ENCODE data around the gene ZNF613. TPM values are rescaled to one million over a fixed set of nuclear protein-coding genes. Genes with fewer than 3 reads are reported as not detected.
"Not testable (repeated sequence)": the region's sequence is repeated elsewhere in the genome, so short reads cannot be mapped to it uniquely, and the experiment has no call there.

The ZNF613 gene
- total RNA-seq, 1 experiment from 2014 or later, result 5.3 TPM

DNA sequence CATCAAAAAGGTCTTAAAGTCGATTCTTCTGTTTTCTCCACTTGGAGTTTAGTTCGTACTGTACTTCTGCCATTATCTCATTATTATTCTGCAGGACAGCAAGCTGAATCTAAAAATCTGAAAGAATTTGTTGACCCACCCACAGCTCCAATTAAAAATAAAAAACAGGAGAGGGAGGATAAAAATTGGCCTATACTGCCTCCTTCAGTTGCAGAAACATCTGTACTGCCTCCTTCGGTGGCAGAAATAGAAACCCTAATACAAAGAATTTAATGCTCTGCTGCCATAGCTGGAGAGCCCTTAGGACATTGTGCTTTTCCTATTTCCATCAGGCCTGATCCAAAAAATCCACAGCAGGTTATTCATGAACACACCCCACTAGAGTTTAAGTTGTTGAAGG, 49.6 kb downstream of the ZNF613 start:
- Histone ChIP-seq H3K4me3 (ENCODE audit: low read depth, low read length, poor library complexity, severe bottlenecking) (no peak overlapping the region), H3K4me1 (ENCODE audit: insufficient read depth, low read length, poor library complexity, severe bottlenecking) (no peaks in the 10 kb centered on the region), H3K27me3 (replicated peaks; ENCODE audit: insufficient read depth, low read depth, low read length, poor library complexity) (no peaks in the 10 kb centered on the region), H3K27ac (ENCODE audit: low read depth, low read length, poor library complexity, severe bottlenecking) (no peak overlapping the region), H3K9me3 (ENCODE audit: low read depth, low read length, poor library complexity, severe bottlenecking) (peaks cover 62% of the 10 kb centered on the region), H3K36me3 (ENCODE audit: insufficient read depth, low read length, poor library complexity, severe bottlenecking) (peaks cover 21% of the 10 kb centered on the region)
- BruUV-seq (replicated peaks), result no TSS peak
- ChIA-PET CTCF (no interaction called here), POLR2A (ENCODE audit: low non-redundant PET) (no interaction called here)
- no peak for TF ChIP-seq EZH2 (IDR thresholded peaks at IDR 0.05; ENCODE audit: borderline replicate concordance, low read depth, low read length, poor library complexity, severe bottlenecking)
- TF ChIP-seq, protein P1, sequence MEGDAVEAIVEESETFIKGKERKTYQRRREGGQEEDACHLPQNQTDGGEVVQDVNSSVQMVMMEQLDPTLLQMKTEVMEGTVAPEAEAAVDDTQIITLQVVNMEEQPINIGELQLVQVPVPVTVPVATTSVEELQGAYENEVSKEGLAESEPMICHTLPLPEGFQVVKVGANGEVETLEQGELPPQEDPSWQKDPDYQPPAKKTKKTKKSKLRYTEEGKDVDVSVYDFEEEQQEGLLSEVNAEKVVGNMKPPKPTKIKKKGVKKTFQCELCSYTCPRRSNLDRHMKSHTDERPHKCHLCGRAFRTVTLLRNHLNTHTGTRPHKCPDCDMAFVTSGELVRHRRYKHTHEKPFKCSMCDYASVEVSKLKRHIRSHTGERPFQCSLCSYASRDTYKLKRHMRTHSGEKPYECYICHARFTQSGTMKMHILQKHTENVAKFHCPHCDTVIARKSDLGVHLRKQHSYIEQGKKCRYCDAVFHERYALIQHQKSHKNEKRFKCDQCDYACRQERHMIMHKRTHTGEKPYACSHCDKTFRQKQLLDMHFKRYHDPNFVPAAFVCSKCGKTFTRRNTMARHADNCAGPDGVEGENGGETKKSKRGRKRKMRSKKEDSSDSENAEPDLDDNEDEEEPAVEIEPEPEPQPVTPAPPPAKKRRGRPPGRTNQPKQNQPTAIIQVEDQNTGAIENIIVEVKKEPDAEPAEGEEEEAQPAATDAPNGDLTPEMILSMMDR (conservative IDR thresholded peaks at IDR 0.05; ENCODE audit: low read depth, low read length), result no peak
- DNase-seq (ENCODE audit: low spot score), result no peak
- intact Hi-C loops (cut with micrococcal nuclease; ENCODE audit: unreplicated experiment), result no loop called here

DNA sequence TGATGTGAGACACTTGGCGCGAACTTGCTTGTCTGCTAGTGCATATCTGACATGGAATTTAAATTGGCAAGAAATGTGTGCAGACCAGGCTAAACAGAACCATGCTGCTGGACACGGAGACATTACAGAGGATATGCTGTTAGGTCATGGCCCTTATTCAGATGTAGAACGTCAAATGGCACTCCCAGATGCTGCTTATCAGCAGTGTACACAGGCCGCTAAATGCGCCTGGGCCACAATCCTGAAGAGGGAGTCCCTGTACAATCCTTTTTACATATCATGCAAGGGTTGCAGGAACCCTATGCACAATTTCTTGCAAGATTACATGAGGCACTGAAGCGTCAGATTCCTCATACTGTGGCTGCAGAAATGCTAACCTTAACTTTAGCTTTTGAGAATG, 50.1 kb downstream of the ZNF613 start:
- CTCF ChIA-PET, result no interaction called here
- no TSS peak for BruUV-seq (replicated peaks)

DNA sequence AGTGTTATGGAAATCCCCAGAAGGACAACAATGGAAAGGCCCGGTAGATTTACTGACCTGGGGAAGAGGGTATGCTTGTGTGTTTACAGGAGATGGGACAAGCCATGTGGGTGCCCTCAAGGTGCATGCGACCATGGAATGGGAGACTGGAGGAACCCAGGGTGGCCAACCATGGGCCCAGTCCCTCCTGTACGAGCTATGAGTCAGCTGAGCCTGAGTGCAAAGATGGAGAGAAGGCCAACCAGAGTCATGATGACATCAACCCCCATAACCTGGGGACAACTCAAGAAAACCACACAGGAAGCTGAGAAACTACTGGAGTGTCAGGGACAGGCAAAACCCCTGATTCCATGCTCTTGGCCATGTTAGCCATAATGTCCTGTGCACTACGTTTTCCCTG, 51.6 kb downstream of the ZNF613 start:
- Histone ChIP-seq H3K4me1 (ENCODE audit: insufficient read depth, low read length, poor library complexity, severe bottlenecking) (no peaks in the 10 kb centered on the region), H3K4me3 (ENCODE audit: low read depth, low read length, poor library complexity, severe bottlenecking) (no peak overlapping the region), H3K27me3 (replicated peaks; ENCODE audit: insufficient read depth, low read depth, low read length, poor library complexity) (no peaks in the 10 kb centered on the region), H3K27ac (ENCODE audit: low read depth, low read length, poor library complexity, severe bottlenecking) (no peak overlapping the region), H3K9me3 (ENCODE audit: low read depth, low read length, poor library complexity, severe bottlenecking) (peaks cover 42% of the 10 kb centered on the region), H3K36me3 (ENCODE audit: insufficient read depth, low read length, poor library complexity, severe bottlenecking) (peaks cover 6% of the 10 kb centered on the region)
- no peak for DNase-seq (ENCODE audit: low spot score)
- ChIA-PET POLR2A (ENCODE audit: low non-redundant PET) (no interaction called here), CTCF (no interaction called here)
- intact Hi-C loops (cut with micrococcal nuclease; ENCODE audit: unreplicated experiment), result no loop called here
- TF ChIP-seq EZH2 (IDR thresholded peaks at IDR 0.05; ENCODE audit: borderline replicate concordance, low read depth, low read length, poor library complexity, severe bottlenecking), result no peak
- TF ChIP-seq, protein P1 (conservative IDR thresholded peaks at IDR 0.05; ENCODE audit: low read depth, low read length), result no peak
- no TSS peak for BruUV-seq (replicated peaks)

More for the DNA sequence above, 50.1 kb downstream of the ZNF613 start:
- no peak for DNase-seq (ENCODE audit: low spot score)
- Histone ChIP-seq H3K4me3 (ENCODE audit: low read depth, low read length, poor library complexity, severe bottlenecking) (no peak overlapping the region), H3K36me3 (ENCODE audit: insufficient read depth, low read length, poor library complexity, severe bottlenecking) (peaks cover 18% of the 10 kb centered on the region), H3K27ac (ENCODE audit: low read depth, low read length, poor library complexity, severe bottlenecking) (no peak overlapping the region), H3K4me1 (ENCODE audit: insufficient read depth, low read length, poor library complexity, severe bottlenecking) (no peaks in the 10 kb centered on the region), H3K9me3 (ENCODE audit: low read depth, low read length, poor library complexity, severe bottlenecking) (peaks cover 57% of the 10 kb centered on the region), H3K27me3 (replicated peaks; ENCODE audit: insufficient read depth, low read depth, low read length, poor library complexity) (no peaks in the 10 kb centered on the region)
- TF ChIP-seq EZH2 (IDR thresholded peaks at IDR 0.05; ENCODE audit: borderline replicate concordance, low read depth, low read length, poor library complexity, severe bottlenecking), result no peak
- intact Hi-C loops (cut with micrococcal nuclease; ENCODE audit: unreplicated experiment), result no loop called here
- POLR2A ChIA-PET (ENCODE audit: low non-redundant PET), result no interaction called here

DNA sequence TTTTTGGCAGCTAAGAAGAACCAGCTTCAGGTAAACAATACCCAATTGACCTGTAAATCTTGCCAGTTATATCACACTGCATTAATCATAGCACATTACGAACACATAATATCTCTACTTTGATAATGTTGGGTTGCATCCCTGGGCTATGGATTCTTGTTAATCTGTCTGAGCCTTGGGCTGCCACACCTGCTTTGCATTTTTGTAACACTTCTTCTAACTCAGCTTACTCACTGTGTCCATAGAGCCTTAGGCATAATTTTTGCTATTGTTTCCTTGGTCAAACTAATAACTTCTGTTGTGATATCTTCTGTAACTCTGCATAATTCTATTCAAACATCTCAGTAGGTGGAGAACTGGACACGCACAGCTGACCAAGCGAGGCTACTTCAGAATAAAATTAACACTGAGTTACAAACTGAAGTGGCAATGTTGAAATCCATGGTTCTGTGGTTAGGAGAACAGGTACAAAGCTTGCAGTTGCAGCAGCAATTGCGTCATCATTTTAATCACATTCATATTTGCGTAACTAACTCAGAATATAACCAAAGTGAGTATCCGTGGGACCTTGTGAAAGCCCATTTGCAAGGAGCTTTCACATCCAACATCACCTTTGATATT, 53.0 kb downstream of the ZNF613 start:
- BruUV-seq (replicated peaks), result no TSS peak
- Histone ChIP-seq H3K9me3 (ENCODE audit: low read depth, low read length, poor library complexity, severe bottlenecking) (peaks cover 39% of the 10 kb centered on the region), H3K4me1 (ENCODE audit: insufficient read depth, low read length, poor library complexity, severe bottlenecking) (no peaks in the 10 kb centered on the region), H3K27ac (ENCODE audit: low read depth, low read length, poor library complexity, severe bottlenecking) (no peak overlapping the region), H3K4me3 (ENCODE audit: low read depth, low read length, poor library complexity, severe bottlenecking) (no peak overlapping the region), H3K27me3 (replicated peaks; ENCODE audit: insufficient read depth, low read depth, low read length, poor library complexity) (no peaks in the 10 kb centered on the region), H3K36me3 (ENCODE audit: insufficient read depth, low read length, poor library complexity, severe bottlenecking) (no peaks in the 10 kb centered on the region)
- intact Hi-C loops (cut with micrococcal nuclease; ENCODE audit: unreplicated experiment), result no loop called here
- no peak for TF ChIP-seq EZH2 (IDR thresholded peaks at IDR 0.05; ENCODE audit: borderline replicate concordance, low read depth, low read length, poor library complexity, severe bottlenecking)
- TF ChIP-seq, protein P1 (conservative IDR thresholded peaks at IDR 0.05; ENCODE audit: low read depth, low read length), result no peak
- ChIA-PET CTCF (no interaction called here), POLR2A (ENCODE audit: low non-redundant PET) (no interaction called here)
- no peak for DNase-seq (ENCODE audit: low spot score)

DNA sequence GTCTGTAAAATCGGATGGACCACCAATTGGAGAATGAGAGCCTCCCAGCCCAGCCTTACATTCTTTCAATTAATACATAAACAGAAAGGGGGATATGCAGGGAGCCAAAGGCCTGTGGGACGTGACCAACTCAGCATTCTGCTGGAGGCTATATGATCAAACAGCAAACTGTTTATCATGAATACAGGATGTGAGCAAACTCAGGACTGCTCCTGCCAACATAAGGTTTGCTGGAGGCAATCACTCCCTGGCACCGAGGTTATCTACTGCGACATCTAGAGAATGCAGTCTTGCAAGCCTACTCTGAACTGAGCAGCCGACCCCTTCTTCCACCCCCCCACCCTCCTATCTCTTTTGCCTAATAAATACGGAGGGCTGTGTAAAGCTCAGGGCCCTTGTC, 53.7 kb downstream of the ZNF613 start:
- H3K4me3 ChIP-seq (ENCODE audit: low read depth, low read length, poor library complexity, severe bottlenecking); POLR2A ChIA-PET (ENCODE audit: low non-redundant PET); intact Hi-C loops (cut with micrococcal nuclease; ENCODE audit: unreplicated experiment); DNase-seq (ENCODE audit: low spot score); H3K27me3 ChIP-seq (replicated peaks; ENCODE audit: insufficient read depth, low read depth, low read length, poor library complexity); H3K36me3 ChIP-seq (ENCODE audit: insufficient read depth, low read length, poor library complexity, severe bottlenecking); CTCF ChIA-PET; BruUV-seq (replicated peaks); H3K4me1 ChIP-seq (ENCODE audit: insufficient read depth, low read length, poor library complexity, severe bottlenecking); H3K27ac ChIP-seq (ENCODE audit: low read depth, low read length, poor library complexity, severe bottlenecking): not testable (repeated sequence)
- H3K9me3 ChIP-seq (ENCODE audit: low read depth, low read length, poor library complexity, severe bottlenecking), result peaks cover 34% of the 10 kb centered on the region

Measured in A673 (cell line).